Neural progenitor cell (in vitro differentiated cells): Measurements from ENCODE around the gene ADCY2.

Experiments used
- CTCF ChIP-seq: fragments of 200-600 bp; sonication (generic); IDR thresholded peaks from 2 replicates; pipeline ENCODE4 v1.5.1; 2017; ENCODE audit warnings: antibody characterized with exemption, mild to moderate bottlenecking
- EZH2phosphoT487 ChIP-seq: fragments of 200-600 bp; sonication (generic); IDR thresholded peaks from 2 replicates; pipeline ENCODE4 v1.6.1; 2017; ENCODE audit warnings: antibody characterized with exemption

DNA sequence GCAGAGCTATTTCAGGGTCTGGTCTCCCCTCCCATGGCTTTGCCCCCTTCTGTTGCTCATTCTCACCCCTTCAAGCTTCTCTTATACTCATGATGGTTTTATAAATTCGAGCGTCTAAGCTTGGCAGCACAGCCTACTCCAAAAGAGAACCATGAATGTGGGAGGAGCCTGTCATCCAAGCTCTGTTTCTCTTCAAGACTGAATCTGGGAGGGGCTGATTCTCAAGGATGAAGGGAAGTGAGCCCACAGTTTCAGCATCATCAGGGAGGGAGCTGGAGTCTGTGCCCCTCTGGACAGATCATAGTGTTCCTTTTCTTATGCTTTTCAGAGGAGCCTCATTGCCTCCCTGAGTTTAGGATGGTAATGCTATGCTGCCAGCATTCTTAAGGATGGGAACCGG, 286.4 kb downstream of the ADCY2 start:
- TF ChIP-seq EZH2phosphoT487 (no peak), CTCF (no peak)
